ENCODE measurements around the gene WASF2.
"Not testable (repeated sequence)": the region's sequence is repeated elsewhere in the genome, so short reads cannot be mapped to it uniquely, and the experiment has no call there.

WASF2 gene

GRCh38 chr1:27496604-27497155 is 6.7 kb upstream of the WASF2 start:
- DNase-seq (ENCODE audit: low spot score), result no peak

- DNase-seq (ENCODE audit: low spot score), result no peak
Observed at GRCh38 chr1:27492796-27493195, 2.8 kb upstream of the WASF2 start.

- no peak for DNase-seq (ENCODE audit: low spot score)
Observed at GRCh38 chr1:27491748-27492700, 2.1 kb upstream of the WASF2 start.

GRCh38 chr1:27489501-27489972 is 430 bp downstream of the WASF2 start:
- peak; percentile 74 for DNase-seq (ENCODE audit: low spot score)

GRCh38 chr1:27487966-27488884 is 1.7 kb downstream of the WASF2 start:
- DNase-seq (ENCODE audit: low spot score), result peak; percentile 52

- DNase-seq (ENCODE audit: low spot score), result no peak
Observed at GRCh38 chr1:27485363-27485762, 4.6 kb downstream of the WASF2 start.

GRCh38 chr1:27483659-27484058 is 6.3 kb downstream of the WASF2 start:
- DNase-seq (ENCODE audit: low spot score), result no peak

- no peak for DNase-seq (ENCODE audit: low spot score)
Observed at GRCh38 chr1:27481994-27482620, 7.9 kb downstream of the WASF2 start.

- DNase-seq (ENCODE audit: low spot score), result no peak
Observed at GRCh38 chr1:27478098-27478497, 11.9 kb downstream of the WASF2 start.

GRCh38 chr1:27476237-27476636 is 13.7 kb downstream of the WASF2 start:
- no peak for DNase-seq (ENCODE audit: low spot score)

GRCh38 chr1:27475720-27476119 is 14.2 kb downstream of the WASF2 start:
- DNase-seq (ENCODE audit: low spot score), result peak; percentile 54

GRCh38 chr1:27473755-27474154 is 16.2 kb downstream of the WASF2 start:
- no peak for DNase-seq (ENCODE audit: low spot score)

- not testable (repeated sequence) for DNase-seq (ENCODE audit: low spot score)
Observed at GRCh38 chr1:27472098-27472497, 17.9 kb downstream of the WASF2 start.

- DNase-seq (ENCODE audit: low spot score), result no peak
Observed at GRCh38 chr1:27471477-27471876, 18.5 kb downstream of the WASF2 start.

- DNase-seq (ENCODE audit: low spot score), result no peak
Observed at GRCh38 chr1:27469334-27469733, 20.6 kb downstream of the WASF2 start.

- not testable (repeated sequence) for DNase-seq (ENCODE audit: low spot score)
Observed at GRCh38 chr1:27468378-27468777, 21.6 kb downstream of the WASF2 start.

- no peak for DNase-seq (ENCODE audit: low spot score)
Observed at GRCh38 chr1:27464926-27465647, 24.9 kb downstream of the WASF2 start.

GRCh38 chr1:27463916-27464315 is 26.1 kb downstream of the WASF2 start:
- DNase-seq (ENCODE audit: low spot score), result not testable (repeated sequence)

- DNase-seq (ENCODE audit: low spot score), result not testable (repeated sequence)
Observed at GRCh38 chr1:27458521-27458920, 31.4 kb downstream of the WASF2 start.

- no peak for DNase-seq (ENCODE audit: low spot score)
Observed at GRCh38 chr1:27455139-27455811, 34.7 kb downstream of the WASF2 start.
